Aorta (tissue), 5 donors: ENCODE measurements around the gene EEF2K. TPM values are rescaled to one million over a fixed set of nuclear protein-coding genes. Genes with fewer than 3 reads are reported as not detected.
A peak's percentile ranks its signal among the peaks of the same experiment; 100 is the strongest.

Experiments used
- ATAC-seq: fragments of 200-7000 bp; cut with Tn5 transposase; one replicate; pipeline ENCODE4 v1.9.1; 2022; ENCODE audit warnings: moderate library complexity; ENCODE audit not compliant: low FRiP score
- DNase-seq, 2 donors: peaks; one replicate each; pipeline ENCODE4 v3.0.0-alpha.2; 2020
- H3K27ac ChIP-seq, 2 donors: one replicate each; pipeline ENCODE4 v1.5.1; 2013; ENCODE audit warnings: low read length in 2 of 2, mild to moderate bottlenecking in 2 of 2, moderate library complexity in 2 of 2, control low read depth in 1 of 2, inconsistent platforms in 1 of 2, low read depth in 1 of 2
- H3K27me3 ChIP-seq, 2 donors: one replicate each; pipeline ENCODE4 v1.6.1; 2013; ENCODE audit warnings: control low read depth in 1 of 2, low read length in 1 of 2, mild to moderate bottlenecking in 1 of 2, moderate library complexity in 1 of 2; ENCODE audit not compliant: insufficient read depth in 2 of 2, control insufficient read depth in 1 of 2
- H3K36me3 ChIP-seq, 2 donors: one replicate each; pipeline ENCODE4 v1.6.1; 2013; ENCODE audit warnings: control low read depth in 1 of 2, low read length in 1 of 2, mild to moderate bottlenecking in 1 of 2; ENCODE audit not compliant: insufficient read depth in 2 of 2, control insufficient read depth in 1 of 2
- H3K4me1 ChIP-seq, 2 donors: one replicate each; pipeline ENCODE4 v1.6.1; 2013; ENCODE audit warnings: low read length in 2 of 2, control low read depth in 1 of 2, mild to moderate bottlenecking in 1 of 2, moderate library complexity in 1 of 2; ENCODE audit not compliant: insufficient read depth in 2 of 2, control insufficient read depth in 1 of 2
- H3K4me3 ChIP-seq, 2 donors: one replicate each; pipeline ENCODE4 v1.5.1; 2013; ENCODE audit warnings: low read length in 2 of 2, control low read depth in 1 of 2, mild to moderate bottlenecking in 1 of 2
- H3K9me3 ChIP-seq: one replicate; pipeline ENCODE4 v1.6.1; 2013; ENCODE audit warnings: mild to moderate bottlenecking, low read length; ENCODE audit not compliant: control insufficient read depth
- WGBS, 2 donors: extraction: QIAGEN DNeasy Blood & Tissue Kit; methylation state at CpG; one replicate each; pipeline ENCODE4 v1.1.7; 2013; 5-methylcytosine and 5-hydroxymethylcytosine counted together
- intact Hi-C, 2 donors: fragments of 100-400 bp; cut with DNase I; formaldehyde crosslinking; loops; one replicate each; pipeline versions ENCODE4 v1.14.2 to v1.15.0; 2022
- polyA plus RNA-seq, 2 donors: library from polyadenylated mRNA; stranded (reverse); fragments of 200-250 nt; gene quantifications; one replicate each; pipeline ENCODE4 v1.2.3, GENCODE V29; 2013
- total RNA-seq, 2 donors: library from RNA; stranded (reverse); fragmentation: NEBNext Ultra II Directional; extraction: Animal tissue kit (Norgen Biotek cat#: 25700); gene quantifications; one replicate each; pipeline ENCODE4 v1.2.1, GENCODE V29; 2021
- donor health status: healthy with polysubstance abuse.
- donor health status: Bipolar disorder and iron deficiency.
- donor health status: DM: no; HTN: no; CAD: no.
- donor health status: DM: no; HTN: no; CAD: no.
- donor health status: DM: yes; HTN: yes; CAD: no.

Gene EEF2K
- total and polyA plus RNA-seq, 4 donors, result 9.3 to 56.3 (median 26.3) TPM

GRCh38 chr16:22235839-22236745, 30.0 kb downstream of the EEF2K start:
- ATAC-seq (peak; percentile 71), DNase-seq (no peak)
- no peaks in the 10 kb centered on the region for H3K9me3 ChIP-seq
- no peak overlapping the region for H3K4me3 ChIP-seq
- peak overlapping the region in 1 of 2 donors; percentile 45 for H3K27ac ChIP-seq
- H3K36me3 ChIP-seq, result no peaks in the 10 kb centered on the region
- WGBS, 2 donors, result 49 to 56% methylated on average over 9 of the region's 9 CpGs
- no peaks in the 10 kb centered on the region for H3K4me1 ChIP-seq
- no peaks in the 10 kb centered on the region for H3K27me3 ChIP-seq
- intact Hi-C loops, result no loop called here

GRCh38 chr16:22239131-22239805, 33.2 kb downstream of the EEF2K start:
- no peaks in the 10 kb centered on the region for H3K4me1 ChIP-seq
- no peaks in the 10 kb centered on the region for H3K27me3 ChIP-seq
- no peaks in the 10 kb centered on the region for H3K9me3 ChIP-seq
- H3K4me3 ChIP-seq, result no peak overlapping the region
- peak overlapping the region in 1 of 2 donors; percentile 7 for H3K27ac ChIP-seq
- intact Hi-C loops, result no loop called here
- no peaks in the 10 kb centered on the region for H3K36me3 ChIP-seq
- ATAC-seq (no peak), DNase-seq (no peak)
- 86 to 91% methylated on average over 14 of the region's 14 CpGs for WGBS, 2 donors

GRCh38 chr16:22240023-22240710, 34.1 kb downstream of the EEF2K start:
- DNase-seq, result no peak
- H3K36me3 ChIP-seq, result no peaks in the 10 kb centered on the region
- H3K9me3 ChIP-seq, result no peaks in the 10 kb centered on the region
- intact Hi-C loops, result no loop called here
- WGBS, 2 donors, result 16% methylated on average over 3 of the region's 3 CpGs
- no peak overlapping the region for H3K4me3 ChIP-seq
- peak; percentile 69 for ATAC-seq
- no peak overlapping the region for H3K27ac ChIP-seq
- H3K27me3 ChIP-seq, result no peaks in the 10 kb centered on the region
- H3K4me1 ChIP-seq, result no peaks in the 10 kb centered on the region

- 32 to 43% methylated on average over 5 to 6 of the region's 6 CpGs for WGBS, 2 donors
- ATAC-seq (no peak), DNase-seq (no peak)
- Histone ChIP-seq H3K9me3 (peaks cover 2% of the 10 kb centered on the region), H3K4me1 (no peaks in the 10 kb centered on the region), H3K27ac (no peak overlapping the region), H3K4me3 (no peak overlapping the region), H3K27me3 (no peaks in the 10 kb centered on the region), H3K36me3 (peaks cover 2 to 11% of the 10 kb centered on the region in 2 donors)
- intact Hi-C loops, result no loop called here
These were observed 44.4 kb downstream of the EEF2K start for GRCh38 chr16:22250522-22250921.

GRCh38 chr16:22252317-22252716, 46.2 kb downstream of the EEF2K start:
- no peak for ATAC-seq
- Histone ChIP-seq H3K36me3 (peaks cover 0 to 9% of the 10 kb centered on the region in 2 donors), H3K4me1 (no peaks in the 10 kb centered on the region), H3K9me3 (peaks cover 2% of the 10 kb centered on the region), H3K27ac (no peak overlapping the region), H3K4me3 (no peak overlapping the region), H3K27me3 (no peaks in the 10 kb centered on the region)
- no peak for DNase-seq
- WGBS, 2 donors, result 81 to 93% methylated on average over 5 of the region's 5 CpGs
- intact Hi-C loops, result no loop called here

- ATAC-seq (no peak), DNase-seq (no peak)
- intact Hi-C loops, result no loop called here
- H3K27me3 ChIP-seq, result no peaks in the 10 kb centered on the region
- H3K4me3 ChIP-seq, result no peak overlapping the region
- H3K4me1 ChIP-seq, result no peaks in the 10 kb centered on the region
- H3K9me3 ChIP-seq, result peaks cover 2% of the 10 kb centered on the region
- peaks cover 0 to 11% of the 10 kb centered on the region in 2 donors for H3K36me3 ChIP-seq
- no peak overlapping the region for H3K27ac ChIP-seq
- whole genome bisulfite sequencing, 2 donors, result 96% methylated on average over 5 of the region's 5 CpGs
These were observed 47.2 kb downstream of the EEF2K start for GRCh38 chr16:22253272-22253671.

- Histone ChIP-seq H3K36me3 (peaks cover 0 to 11% of the 10 kb centered on the region in 2 donors), H3K4me1 (no peaks in the 10 kb centered on the region), H3K27ac (no peak overlapping the region), H3K9me3 (peaks cover 2% of the 10 kb centered on the region), H3K27me3 (no peaks in the 10 kb centered on the region), H3K4me3 (no peak overlapping the region)
- DNase-seq, result no peak
- 100% methylated on average over 1 of the region's 1 CpG for WGBS, 2 donors
- no peak for ATAC-seq
- intact Hi-C loops, result no loop called here
These were observed 49.3 kb downstream of the EEF2K start for GRCh38 chr16:22255335-22255734.

GRCh38 chr16:22257440-22257839, 51.4 kb downstream of the EEF2K start:
- H3K4me1 ChIP-seq, result no peaks in the 10 kb centered on the region
- no peaks in the 10 kb centered on the region for H3K27me3 ChIP-seq
- DNase-seq (no peak), ATAC-seq (peak; percentile 36)
- peaks cover 2% of the 10 kb centered on the region for H3K9me3 ChIP-seq
- WGBS, 2 donors, result 97% methylated on average over 13 of the region's 13 CpGs
- H3K36me3 ChIP-seq, result peaks cover 3 to 11% of the 10 kb centered on the region in 2 donors
- H3K4me3 ChIP-seq, result no peak overlapping the region
- no peak overlapping the region for H3K27ac ChIP-seq
- intact Hi-C loops, result no loop called here
